GM18499 (cell line): ENCODE measurements around the gene CEP350.

Experiments
- ATAC-seq: cut with Tn5 transposase; IDR thresholded peaks from one replicate; pipeline ENCODE4 v1.9.1; 2021; ENCODE audit warnings: moderate number of reproducible peaks; ENCODE audit not compliant: insufficient read depth, unreplicated experiment

The CEP350 gene

DNA sequence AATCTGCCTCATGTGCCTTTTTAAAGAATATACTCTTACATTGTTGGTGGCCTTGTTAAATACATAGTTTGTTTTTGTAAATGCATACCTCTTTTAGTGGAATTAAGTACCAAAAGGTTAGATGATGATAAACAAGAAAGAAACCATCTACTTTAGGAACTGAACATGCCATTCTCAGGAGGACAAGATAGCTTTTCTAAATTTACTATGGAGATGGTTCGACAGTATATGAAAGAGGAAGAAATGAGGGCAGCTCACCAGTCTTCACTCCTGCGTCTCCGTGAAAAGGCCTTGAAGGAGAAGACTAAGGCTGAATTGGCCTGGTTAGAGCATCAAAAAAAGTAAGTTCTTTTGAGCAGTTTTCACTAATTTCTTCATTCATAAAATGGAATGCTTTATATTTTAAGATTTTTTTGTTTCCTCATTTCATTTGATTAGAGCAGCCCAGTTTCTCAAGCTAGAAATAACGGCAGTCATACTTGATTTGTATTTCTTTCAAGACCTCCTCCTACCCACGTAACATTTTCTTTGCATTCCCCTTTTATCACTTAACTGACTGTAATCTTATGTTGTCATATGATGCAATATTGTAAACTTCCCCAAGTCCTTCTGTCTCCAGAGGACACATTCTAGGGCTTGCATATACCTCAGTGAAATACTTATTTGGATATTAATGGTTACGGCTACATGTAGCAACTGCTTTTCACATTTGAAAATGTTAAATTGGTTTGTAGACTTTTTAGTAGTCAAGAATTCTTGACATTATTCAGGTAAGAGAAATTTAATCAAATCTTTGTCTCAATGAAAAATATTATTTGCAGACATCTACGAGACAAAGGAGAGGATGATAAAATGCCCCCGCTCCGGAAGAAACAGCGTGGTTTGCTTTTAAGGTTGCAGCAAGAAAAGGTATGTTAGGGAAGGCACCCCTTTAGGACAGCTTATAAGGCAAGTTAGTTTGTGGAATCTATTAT is 99.3 kb downstream of the CEP350 start:
- ATAC-seq: no peak

GRCh38 chr1:180057883-180058396 is 103.3 kb downstream of the CEP350 start:
- no peak for ATAC-seq

- no peak for ATAC-seq
These were observed 106.4 kb downstream of the CEP350 start for GRCh38 chr1:180061019-180061418.

- no peak for ATAC-seq
These were observed 107.9 kb downstream of the CEP350 start for GRCh38 chr1:180062452-180062971.

GRCh38 chr1:180065408-180065807 is 110.8 kb downstream of the CEP350 start:
- no peak for ATAC-seq

DNA sequence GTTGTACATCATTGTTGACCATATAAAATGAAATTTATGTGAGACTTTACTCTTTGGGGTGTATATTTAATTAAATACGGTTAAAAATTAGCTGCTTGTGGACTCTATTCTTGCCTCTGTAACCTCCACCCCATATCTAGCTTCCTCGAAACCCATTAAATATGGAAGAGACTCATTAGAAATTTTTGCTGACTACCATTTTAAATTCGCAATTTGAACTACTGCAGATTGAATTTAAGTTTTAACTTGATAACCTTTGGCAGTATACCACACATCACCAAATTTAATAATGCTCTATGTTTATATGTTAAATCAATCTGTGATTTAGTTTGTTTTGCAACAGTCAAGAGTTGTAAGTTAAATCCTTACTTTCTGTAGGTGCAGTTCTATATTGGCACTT is 111.5 kb downstream of the CEP350 start:
- no peak for ATAC-seq

DNA sequence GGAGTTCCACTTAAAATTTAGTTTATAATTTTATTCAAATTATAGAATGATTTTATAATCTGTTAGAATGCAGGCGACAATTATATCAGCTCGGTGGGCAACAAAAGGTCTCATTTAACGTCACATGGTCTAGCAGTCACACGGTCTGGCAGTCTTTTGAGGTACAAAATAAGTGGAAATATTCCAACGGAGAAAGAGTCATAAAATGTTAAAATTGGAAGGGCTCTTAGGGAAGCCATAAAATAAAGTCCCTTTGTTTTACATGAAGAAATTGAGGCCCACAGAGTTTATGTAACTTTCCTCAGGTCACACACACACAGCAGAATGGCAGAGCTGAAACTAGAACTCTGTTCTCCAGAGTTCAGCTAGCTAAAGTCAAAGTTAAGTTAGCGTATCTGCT is 115.7 kb downstream of the CEP350 start:
- no peak for ATAC-seq

GRCh38 chr1:180071759-180072158 is 117.1 kb downstream of the CEP350 start:
- ATAC-seq: no peak

DNA sequence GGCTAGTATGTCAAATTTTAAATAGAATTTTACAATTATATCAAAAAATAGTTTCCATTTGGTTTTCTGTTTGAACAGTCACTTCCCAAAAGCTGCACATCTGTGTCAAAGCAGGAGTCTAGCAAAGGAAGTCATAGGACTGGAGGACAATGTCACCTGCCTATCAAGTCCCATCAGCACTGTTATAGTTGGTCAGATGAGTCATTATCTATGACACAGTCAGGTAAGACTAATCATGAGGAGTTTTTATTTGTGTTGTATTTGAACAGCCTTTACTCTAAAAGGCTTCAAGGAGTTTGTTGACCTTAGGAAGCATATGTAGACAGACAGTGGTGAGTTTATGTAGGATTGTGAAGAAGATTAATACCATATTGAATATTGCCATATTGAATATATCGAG is 125.8 kb downstream of the CEP350 start:
- no peak for ATAC-seq

DNA sequence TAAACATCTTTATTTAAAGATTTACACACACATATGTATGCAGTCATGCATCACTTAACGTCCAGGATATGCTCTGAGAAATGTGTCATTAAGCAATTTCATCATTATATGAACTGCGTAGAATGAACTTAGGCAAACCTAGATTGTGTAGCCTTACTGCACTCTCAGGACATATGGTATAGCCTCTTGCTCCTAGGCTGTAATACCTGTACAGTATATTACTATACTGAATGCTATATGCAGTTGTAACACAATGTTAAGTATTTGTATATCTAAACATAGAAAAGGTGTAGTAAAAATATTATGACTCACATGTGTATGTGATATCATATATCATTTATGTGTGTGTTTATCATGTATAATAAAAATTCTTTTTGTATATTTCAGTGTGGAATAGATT is 126.9 kb downstream of the CEP350 start:
- ATAC-seq: no peak

- ATAC-seq: no peak
These were observed 128.6 kb downstream of the CEP350 start for GRCh38 chr1:180083164-180083563.

- ATAC-seq: no peak
These were observed 130.3 kb downstream of the CEP350 start for GRCh38 chr1:180084867-180085266.

DNA sequence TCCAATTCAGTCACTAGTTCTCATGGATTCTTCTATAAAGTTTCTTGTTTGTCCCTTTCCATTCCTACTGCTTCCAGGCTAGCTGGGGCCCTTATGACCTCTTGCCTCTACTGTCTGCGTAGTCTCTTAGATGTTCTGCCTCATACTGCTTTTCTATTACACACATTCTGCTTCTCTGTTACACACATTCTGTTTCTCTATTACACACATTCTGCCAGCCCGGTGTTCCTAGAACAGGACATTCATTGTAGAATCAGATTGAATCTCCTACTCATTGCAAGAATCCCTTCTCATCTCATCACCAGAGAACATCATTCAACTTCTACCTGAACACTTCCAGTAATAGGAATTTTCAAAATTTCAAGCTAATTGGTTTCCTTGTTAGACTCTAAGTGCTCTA is 130.7 kb downstream of the CEP350 start:
- no peak for ATAC-seq

DNA sequence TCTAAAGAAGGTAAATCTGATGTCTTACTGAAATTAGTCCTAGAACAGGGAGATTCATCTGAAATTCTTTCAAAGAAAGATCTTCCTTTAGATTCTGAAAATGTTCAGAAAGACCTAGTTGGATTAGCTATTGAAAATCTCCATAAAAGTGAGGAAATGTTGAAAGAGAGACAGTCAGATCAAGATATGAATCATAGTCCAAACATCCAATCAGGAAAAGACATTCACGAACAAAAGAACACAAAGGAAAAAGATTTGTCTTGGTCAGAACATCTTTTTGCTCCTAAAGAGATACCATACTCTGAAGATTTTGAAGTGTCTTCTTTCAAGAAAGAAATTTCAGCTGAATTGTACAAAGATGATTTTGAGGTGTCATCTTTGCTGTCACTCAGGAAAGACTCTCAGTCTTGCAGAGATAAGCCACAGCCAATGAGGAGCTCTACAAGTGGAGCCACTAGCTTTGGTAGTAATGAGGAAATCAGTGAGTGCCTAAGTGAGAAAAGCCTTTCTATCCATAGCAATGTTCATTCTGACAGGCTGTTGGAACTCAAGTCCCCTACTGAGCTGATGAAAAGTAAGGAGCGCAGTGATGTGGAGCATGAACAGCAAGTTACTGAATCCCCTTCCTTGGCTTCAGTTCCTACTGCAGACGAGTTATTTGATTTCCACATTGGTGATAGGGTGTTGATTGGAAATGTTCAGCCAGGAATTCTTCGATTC is 138.5 kb downstream of the CEP350 start:
- no peak for ATAC-seq

DNA sequence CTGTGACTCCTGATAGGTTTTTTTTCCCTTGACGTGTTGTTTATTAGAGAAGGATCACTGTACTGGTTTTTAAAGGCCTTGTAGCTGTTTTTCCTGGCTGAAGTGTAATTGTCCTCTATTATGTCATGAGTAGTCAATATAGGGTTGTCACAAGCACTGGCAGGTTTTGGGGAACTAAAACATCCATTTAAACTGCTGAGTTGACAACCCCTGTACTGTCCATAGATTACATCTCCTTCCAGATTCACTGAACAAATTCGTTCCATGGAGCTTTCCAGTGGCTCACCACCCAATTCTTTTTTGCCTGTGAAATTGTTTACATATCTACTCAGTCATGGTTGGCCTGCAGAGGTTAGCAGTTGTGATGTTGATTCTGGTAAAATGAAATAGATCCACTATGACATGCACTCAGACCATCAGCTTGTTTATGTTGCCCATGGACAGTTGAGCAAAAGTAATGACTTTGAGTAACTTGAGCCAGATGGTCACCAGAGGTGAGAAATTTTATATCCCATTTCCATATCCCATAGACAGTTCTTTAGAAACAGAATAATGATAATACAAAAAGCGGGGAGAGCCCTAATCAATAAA is 140.2 kb downstream of the CEP350 start:
- ATAC-seq: no peak

GRCh38 chr1:180096584-180097325 is 142.1 kb downstream of the CEP350 start:
- no peak for ATAC-seq

- no peak for ATAC-seq
These were observed 142.7 kb downstream of the CEP350 start for GRCh38 chr1:180097326-180097605.

GRCh38 chr1:180101411-180101810 is 146.8 kb downstream of the CEP350 start:
- no peak for ATAC-seq

- ATAC-seq: no peak
These were observed 149.2 kb downstream of the CEP350 start for GRCh38 chr1:180103819-180104218.

GRCh38 chr1:180112091-180112490 is 157.5 kb downstream of the CEP350 start:
- no peak for ATAC-seq
